Breast epithelium (tissue), 3 donors: Measurements from ENCODE around the gene CCNJL.

Source experiments
- POLR2A ChIP-seq: fragments of 450-650 bp; IDR thresholded peaks from one replicate; pipeline ENCODE4 v1.6.1; 2016; ENCODE audit warnings: antibody characterized with exemption, mild to moderate bottlenecking, moderate library complexity
- POLR2AphosphoS5 ChIP-seq, 3 donors: sonication (generic); formaldehyde crosslinking; IDR thresholded peaks; one replicate each; pipeline ENCODE4 v1.6.1; 2017; ENCODE audit warnings: antibody characterized with exemption in 3 of 3

GRCh38 chr5:160272264-160272663 lies 40.1 kb downstream of the CCNJL start:
- TF ChIP-seq POLR2A (no peak), POLR2AphosphoS5 (IDR thresholded peaks at IDR 0.05) (no peak)
